Dedifferentiated amniotic fluid mesenchymal stem cell (primary cell): ENCODE data around the gene SMC6.

Experiments
- DNase-seq: peaks from one replicate; pipeline ENCODE4 v3.0.0-alpha.2; 2016; ENCODE audit errors: extremely low spot score

Gene SMC6

DNA sequence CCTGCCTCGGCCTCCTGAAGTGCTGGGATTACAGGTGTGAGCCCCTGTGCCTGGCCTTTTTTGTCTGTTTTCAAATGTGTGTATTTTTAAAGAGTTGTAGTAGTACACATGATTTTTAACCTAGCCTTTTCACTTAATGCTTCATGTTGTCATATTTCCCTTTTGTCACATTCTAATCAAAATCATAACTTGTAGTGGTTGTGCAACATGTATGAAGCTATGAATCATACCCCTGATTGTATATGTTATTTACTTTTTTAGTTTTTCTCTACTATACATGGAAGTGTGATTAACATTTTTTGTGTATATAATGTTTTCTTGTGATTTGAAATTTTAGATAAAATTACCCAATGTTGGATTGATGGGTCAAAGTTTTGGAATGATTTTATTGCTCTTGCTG is 8.8 kb upstream of the SMC6 start:
- DNase-seq: no peak

DNA sequence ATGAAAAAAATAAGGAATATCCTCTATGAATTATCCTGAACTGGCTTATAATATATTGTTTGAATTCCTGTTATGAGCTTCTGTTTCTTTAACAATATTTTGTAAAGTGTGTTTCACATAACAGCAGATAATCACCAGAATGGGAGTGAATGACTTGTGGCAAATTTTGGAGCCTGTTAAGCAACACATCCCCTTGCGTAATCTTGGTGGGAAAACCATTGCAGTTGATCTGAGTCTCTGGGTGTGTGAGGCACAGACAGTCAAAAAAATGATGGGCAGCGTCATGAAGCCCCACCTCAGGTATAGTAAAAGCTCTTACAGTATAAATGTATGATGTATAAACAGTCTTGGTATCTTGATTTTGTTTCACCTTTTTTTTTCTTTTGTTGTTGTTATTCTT is 6.2 kb upstream of the SMC6 start:
- DNase-seq: no peak

DNA sequence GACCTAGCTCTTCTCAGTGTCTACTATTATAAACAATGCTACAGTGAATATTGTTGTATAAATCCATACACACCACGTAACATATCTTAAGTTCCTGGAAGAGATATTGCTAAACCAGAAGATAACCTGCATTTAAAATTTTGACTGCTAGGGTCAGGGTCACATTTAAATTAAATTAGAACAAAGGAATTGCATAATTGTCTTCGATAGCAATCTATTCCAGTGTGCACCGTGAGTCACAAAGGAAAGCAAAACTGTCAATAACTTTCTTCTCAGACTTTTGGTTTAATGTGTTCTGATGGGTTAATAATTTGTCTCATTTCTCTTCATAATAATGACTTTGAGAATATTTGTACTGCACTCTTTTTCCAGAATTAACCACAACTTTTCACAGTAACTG is 4.5 kb upstream of the SMC6 start:
- DNase-seq: no peak

DNA sequence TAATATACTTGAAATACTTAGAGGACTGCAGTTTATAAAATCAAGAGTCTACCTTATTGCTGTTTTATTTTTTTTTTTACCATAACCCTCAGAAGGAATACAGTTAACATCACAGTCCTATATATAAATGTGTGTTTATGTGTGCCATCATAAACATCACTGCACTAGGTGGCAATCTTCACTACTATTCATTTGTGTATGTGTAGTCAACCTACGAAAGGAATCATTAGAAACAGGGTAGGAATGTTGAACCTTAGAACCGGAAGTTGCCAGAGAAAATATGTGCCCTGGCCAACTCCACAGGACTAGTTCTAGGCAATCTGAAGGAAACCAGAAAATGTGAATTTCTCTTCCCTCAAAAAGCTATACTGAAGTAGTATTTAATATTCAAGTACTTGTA is 3.7 kb upstream of the SMC6 start:
- DNase-seq: no peak

DNA sequence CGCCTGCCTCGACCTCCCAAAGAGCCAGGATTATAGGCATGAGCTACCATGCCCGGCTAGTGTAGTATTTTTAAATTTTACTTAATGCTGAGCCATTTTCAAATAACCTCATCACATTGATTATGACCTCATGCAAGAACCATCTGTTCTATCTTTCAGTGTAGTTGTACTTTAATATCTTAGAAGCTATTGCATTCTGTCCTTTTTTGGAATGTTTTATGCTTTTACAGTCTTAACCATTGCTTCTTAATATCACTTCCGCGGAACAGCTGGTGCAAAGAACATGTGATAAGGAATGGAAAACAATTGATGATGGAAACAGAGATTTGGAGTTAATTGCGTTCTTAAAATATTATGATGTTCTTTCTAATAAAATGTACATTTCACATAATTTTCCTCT is 3.1 kb upstream of the SMC6 start:
- DNase-seq: no peak

DNA sequence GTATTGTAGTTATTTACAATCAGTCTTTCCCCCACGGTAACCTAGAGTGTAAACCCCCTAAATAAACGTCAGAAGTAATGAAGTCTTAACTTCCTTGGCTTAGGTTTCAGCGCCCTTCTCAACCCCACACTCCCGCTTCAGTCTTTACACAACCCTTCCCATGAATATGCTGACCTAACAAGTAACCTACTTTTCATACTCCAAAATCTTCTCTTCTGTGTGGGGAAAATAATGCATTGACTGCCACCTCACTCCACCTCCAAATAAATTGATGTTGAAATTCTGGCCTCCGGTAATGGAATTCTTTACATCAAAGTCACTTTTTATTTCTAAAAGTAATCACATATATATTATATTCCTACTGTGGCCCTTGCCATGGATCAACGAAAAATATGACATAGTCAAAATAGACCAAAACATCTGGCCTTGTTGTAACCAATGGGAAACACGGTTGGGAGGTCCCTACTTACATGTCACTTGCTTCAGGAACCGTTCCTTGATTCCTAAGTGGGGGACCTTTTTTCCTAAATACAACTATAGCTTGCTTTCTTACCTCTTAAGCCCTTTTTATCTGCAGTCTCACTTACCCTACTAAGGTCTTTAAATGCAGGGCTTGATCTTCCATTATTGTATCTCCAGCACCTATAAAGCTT is 1.3 kb upstream of the SMC6 start:
- DNase-seq: no peak

DNA sequence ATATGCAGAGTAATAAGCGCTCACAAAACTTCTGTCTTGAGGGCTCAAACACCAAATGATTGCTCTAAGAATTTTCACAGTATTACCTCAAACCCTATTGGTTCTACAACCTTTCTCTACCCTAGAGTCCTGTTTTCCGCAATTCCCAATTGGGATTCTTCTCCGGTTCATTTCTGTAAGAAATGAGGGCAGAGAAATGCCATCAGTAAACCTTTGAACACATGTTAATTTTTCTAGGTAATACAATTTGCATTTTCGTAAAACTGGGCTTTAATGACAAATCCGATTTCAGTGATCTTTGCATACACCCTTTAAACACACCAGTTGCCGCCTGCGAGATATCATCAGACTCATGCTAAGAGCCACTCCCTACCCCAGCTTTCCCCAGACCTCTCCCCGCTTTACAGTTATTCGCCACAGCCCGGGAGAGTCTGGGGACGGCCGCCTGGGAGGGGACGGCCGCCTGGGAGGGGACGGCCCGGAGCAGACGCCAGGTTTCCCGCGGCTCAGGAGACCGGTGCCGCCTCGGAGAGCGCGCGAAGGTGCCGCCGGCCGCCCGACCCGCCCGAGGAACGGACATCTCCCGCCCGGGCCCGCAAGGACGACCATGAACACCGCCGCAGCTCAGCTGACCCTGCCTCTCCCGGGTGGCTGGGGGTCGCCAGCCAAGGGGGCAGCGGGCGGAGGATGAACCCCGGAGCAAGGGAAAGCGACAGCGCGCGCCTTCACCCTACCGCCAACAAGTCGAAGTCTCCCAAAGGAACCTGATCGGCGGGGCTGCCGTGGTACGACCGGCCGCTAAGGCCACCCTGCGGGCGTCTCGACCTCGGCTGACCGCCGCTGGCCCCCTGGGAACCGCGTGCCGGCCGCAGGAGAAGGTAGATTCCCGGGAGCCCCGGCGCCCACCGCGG is 463 bp downstream of the SMC6 start:
- DNase-seq: peak; percentile 29

DNA sequence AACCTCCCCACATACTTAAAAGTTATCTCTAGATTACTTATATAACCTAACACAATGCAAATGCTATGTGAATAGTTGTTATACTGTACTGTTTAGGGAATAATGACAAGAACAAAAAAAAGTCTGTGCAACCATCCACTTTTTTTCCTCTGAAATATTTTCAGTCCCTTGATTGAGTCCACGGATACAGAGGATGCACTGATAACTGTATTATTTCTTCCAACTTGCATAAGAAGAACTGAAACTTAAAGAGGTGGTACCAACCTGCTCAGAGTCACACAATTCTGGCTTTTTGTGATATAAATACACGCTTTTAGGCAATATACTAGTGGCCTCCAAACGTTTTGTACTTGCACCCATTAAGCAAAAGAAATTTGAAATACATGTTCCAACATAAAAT is 1.4 kb downstream of the SMC6 start:
- no peak for DNase-seq

DNA sequence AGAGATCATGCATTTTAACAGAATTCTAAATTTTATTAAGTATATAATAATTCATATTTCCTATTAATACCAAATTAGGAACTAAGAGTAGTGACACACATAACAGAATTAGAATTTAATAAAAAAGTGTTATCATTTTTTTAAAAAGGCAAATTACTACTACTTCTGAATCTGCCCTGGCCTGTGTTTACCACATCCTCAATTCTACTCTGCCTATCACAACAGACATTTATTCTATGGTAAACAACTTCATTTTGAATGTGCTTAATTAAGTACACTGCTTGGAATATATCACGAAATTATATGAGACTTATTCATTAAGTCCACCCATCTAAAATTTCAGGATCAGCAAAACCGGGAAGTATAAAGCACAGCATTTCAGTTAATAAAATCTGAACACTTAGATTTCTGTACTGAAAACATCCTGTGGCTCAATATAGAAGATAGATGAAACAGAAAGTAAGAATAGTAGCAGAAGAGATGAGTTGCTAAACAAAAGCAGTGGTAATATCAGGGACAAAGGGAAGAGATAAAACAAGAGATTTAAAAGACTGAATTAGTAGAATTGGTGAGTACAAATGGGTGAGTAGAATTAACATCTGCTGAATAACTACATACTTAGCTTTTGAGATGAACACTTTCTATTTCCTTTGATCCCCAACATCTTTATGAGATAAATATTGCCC is 3.7 kb downstream of the SMC6 start:
- no peak for DNase-seq

DNA sequence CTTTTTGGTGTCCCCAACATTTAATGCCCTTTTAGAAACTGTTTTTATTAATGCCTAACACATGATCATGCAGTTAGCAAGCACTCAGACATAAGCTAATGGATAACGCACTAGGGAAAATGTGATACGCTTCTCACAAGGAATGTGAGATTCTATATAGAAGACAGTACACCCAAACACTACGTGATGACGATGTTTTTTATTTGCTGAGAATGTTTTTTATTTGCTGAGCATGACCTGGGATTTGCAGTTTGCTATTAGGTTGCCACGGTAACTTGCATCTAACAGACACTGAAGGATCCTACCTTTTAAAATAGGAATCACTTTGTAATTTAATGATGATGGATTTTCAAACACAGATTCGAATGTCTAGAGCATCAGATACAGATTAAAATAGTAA is 4.9 kb downstream of the SMC6 start:
- no peak for DNase-seq

DNA sequence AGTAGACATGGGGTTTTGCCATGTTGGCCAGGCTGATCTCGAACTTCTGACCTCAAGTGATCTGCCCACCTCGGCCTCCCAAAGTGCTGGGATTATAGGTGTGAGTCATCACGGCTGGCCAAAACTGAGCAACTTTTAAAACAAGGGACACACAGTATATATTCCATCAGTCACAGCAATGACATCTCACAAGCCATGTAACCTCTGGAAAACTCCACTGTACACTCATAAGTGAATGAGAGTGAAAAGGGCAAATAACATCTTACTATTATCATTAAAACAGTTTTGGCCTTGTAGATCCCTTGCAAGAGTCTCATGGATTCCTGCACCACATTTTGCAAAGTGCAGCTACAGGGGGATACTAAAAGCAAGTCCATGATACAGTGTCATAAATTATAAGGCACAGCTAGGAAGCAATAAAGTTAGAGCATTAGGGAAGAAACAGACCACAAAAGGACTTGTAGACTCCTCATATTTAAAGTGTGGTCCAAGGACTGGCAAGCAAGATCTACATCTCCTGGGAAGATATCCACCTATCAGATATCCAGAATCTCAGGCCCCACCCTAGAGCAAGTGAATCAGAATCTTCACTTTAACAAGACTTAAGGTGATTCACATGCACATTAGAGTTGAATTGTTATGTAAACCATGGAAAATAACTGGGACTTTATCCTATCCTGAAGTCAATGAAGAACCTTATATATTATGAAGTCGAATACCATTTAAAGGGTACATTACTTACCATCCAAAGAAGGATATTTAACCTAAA is 5.7 kb downstream of the SMC6 start:
- no peak for DNase-seq

DNA sequence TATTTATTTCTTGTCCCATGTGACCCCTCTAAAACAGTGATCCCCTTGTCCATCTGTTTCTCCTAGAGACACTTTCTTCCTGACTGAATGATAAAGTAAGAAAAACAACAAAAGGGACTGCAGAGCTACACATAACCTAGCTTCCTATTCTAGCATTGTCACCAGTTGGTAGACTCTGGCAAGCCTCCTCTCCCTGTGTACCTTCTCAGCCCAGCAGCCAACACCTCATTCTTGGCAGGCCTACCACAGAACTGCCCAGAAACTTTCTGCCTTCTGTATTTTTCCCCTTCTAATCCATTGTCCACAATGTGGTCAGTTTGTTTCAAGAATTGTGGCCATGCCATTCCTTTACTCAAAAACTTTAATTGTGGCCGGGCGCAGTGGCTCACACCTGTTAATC is 13.4 kb downstream of the SMC6 start:
- no peak for DNase-seq

DNA sequence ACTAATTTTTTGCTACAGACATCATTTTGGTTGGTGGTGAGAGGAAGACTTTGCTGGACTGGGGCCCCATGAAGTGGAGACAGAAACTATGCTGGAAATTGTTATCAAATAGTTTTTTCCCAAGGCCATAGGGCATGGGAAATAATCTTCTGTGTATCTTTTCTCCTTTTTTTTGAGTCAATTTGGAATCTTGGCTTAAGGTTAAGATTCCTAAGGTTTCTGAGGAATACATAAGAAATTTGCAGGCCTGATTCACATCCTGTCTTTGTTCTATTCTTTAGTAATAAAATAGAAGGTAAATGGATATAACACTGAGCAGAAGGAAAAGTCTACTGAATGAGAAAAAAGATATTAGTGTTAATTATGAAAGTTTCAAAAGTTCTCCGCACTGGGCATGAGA is 16.6 kb downstream of the SMC6 start:
- no peak for DNase-seq

DNA sequence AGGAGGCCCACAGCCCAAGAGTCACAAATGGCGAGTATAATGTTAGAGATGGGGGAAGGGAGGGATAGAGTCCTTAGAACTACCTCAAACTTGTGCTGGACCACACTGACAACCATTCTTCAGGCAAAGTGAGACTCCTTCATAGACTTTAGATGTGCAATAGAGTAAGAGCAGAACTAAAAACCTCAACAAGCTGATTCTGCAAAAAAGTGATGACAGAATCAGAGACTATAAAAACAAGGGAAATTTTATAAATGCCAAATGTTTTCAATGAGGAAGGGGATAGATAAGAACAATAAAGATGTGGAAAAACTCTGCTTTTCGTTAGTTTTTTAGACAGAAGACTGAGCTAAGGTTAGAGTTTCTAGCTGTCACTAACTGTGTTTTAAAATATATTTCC is 17.7 kb downstream of the SMC6 start:
- no peak for DNase-seq

DNA sequence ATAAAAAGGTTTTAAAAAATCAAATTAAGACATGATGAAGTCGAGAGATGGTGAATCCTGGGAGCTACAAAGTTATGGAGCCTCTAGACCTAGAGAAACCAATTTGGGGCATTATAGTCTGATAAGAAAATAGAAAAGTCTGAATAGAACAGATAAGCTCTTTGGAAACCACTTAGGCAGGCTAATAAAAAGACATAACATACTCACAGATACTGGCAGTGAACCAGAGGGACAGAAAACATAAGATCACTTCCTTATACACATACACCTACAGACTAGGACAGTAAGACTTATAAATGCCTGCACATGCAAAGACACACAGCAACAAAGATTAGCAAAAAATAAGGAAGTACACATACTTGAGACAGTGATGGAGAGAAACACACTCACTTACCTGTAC is 20.0 kb downstream of the SMC6 start:
- DNase-seq: no peak

DNA sequence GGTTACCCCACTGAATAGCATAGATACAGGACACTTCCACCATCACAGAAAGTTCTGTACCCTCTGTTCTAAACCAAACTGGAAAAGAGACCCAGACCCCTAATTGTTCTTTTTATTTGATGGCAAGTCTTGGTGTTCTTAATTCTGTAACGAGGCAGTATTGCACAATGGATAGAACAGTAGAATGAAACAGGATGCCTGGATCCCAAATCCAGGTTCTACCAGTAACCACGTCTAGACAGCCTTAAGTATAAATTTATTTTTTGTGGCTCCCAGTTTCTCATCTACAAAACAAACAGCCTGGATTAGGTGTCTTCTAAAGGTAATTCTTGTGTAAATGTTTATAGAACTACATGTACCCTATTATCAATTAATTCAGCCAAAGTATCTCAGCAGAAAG is 23.7 kb downstream of the SMC6 start:
- DNase-seq: no peak

DNA sequence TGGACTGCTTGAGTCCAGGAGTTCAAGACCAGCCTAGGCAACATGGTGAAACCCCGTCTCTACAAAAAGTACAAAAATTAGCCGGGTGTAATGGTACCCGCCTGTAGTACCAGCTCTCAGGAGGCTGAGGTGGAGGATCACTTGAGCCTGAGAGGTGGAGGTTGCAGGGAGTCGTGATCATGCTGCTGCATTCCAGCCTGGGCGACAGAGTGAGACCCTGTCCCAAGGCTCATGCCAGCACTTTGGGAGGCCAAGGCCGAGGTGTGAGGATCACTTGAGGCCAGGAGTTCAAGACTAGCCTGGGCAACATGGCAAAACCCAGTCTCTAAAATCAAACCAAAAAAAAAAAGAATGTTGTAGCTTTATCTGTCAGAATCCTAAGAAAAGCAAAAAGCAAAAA is 25.4 kb downstream of the SMC6 start:
- DNase-seq: no peak

DNA sequence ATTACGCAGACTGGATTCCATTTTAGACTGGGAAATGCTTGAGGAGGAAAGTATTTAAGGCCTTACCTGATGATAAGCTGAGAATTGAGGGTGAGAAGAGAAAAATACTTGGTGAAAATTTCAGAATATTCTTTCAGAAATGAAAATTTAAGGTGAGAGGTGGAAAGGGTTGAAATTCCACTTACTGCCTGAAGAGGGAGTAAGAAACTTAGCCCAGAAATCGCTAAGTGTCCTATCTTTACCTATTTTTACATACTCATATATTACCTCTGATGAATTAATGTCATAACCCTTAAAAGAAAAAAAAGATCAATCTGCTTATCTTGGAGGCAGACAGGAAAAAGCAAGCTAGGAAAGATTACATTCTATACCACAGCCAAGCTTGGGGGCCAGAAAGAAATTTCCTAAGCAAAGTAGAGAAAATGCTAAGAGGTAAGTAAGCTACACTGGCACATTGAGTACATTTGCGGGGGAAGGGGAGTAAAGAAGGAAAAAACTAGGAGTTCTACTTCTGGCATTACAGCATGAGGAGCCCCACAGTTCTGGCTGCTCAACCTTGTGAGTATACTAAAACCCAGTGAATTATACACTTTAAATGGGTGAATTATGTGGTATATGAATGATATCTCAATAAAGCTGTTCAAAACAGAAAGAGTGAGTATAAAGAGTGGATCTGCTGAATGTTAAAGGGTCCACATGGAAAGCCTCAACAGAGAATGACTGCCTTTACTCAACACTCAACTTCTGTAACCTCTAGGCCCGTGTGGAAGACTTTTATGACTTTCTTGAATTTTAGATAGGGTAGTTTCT is 33.8 kb downstream of the SMC6 start:
- DNase-seq: no peak

DNA sequence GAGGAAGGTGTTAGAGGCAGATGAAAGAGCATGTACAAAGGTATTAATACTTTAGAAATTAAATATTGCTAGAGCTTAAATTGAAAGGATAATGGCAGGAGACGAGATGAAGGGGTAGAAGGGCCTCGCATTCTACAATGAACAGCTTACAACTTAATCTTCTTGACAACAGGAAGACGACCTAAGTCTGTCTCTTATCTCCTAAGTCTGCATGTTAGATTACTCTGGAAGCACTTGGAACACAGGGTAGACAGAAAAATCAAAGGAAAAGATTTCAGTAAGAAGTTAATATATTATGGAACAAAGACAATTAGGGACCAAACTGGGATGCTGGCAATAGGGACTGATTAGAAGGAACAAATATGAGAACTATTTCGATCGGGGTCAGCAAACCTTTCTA is 34.9 kb downstream of the SMC6 start:
- no peak for DNase-seq

DNA sequence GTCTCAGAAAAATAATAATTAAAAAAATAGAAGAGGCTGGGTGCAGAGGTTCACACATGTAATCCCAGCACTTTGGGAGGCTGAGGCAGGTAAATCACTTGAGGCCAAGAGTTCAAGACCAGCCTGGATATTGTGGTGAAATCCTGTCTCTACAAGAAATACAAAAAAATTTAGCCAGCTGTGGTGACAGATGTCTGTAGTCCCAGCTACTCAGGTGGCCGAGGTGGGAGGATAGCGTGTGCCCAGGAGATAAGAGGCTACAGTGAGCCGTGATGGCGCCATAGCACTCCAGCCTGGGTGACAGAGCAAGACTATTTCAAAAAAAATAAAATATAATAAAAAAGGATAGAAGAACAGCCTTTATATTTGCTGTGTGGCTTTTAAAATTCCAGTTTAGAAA is 35.9 kb downstream of the SMC6 start:
- no peak for DNase-seq

DNA sequence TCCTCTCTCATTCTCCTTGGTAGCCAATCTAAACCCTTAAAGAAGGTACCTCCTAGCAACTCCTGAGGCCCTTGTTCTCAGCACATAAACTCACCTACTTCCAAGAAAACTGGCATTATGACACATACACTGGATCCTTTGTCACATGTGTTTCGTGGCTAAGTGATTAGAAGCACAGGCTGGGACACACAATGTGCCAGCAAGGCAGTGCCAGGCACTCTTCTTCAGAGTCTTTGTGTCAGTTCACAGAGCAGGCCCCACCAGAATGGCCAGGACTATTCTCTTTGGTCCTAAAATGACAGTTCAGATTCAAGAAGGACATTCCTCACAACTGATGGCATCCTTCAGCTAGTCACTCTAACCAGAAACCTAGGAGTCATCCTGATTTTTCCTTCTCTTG is 40.3 kb downstream of the SMC6 start:
- DNase-seq: no peak
